Tibial artery (tissue), 4 donors: Measurements from ENCODE around the gene CCDC171.

Source experiments
- DNase-seq, 2 donors: peaks; one replicate each; pipeline ENCODE4 v3.0.0-alpha.2; 2019
- H3K27ac ChIP-seq, 2 donors: fragments of 200-600 bp; sonication (generic) in 1 of 2; 1 replicate in 1 of 2; 2 replicates in 1 of 2; pipeline ENCODE4 v1.5.1; 2018 to 2019; ENCODE audit warnings: mild to moderate bottlenecking in 1 of 2
- H3K27me3 ChIP-seq, 2 donors: fragments of 200-600 bp; sonication (generic) in 1 of 2; one replicate each; pipeline versions ENCODE4 v1.5.1 to v1.6.0; 2016 to 2019
- H3K36me3 ChIP-seq, 3 donors: fragments of 200-600 bp; sonication (generic) in 2 of 3; one replicate each; pipeline ENCODE4 v1.5.1; 2016 to 2019; ENCODE audit warnings: mild to moderate bottlenecking in 2 of 3
- H3K4me1 ChIP-seq, 4 donors: fragments of 200-600 bp; sonication (generic) in 2 of 4; 1 replicate in 3 of 4; 2 replicates in 1 of 4; pipeline ENCODE4 v1.5.1; 2016 to 2019
- H3K4me3 ChIP-seq, 2 donors: fragments of 200-600 bp; sonication (generic) in 1 of 2; 1 replicate in 1 of 2; 2 replicates in 1 of 2; pipeline ENCODE4 v1.5.1; 2018 to 2019; ENCODE audit warnings: mild to moderate bottlenecking in 2 of 2
- H3K9me3 ChIP-seq, 3 donors: fragments of 200-600 bp; sonication (generic) in 1 of 3; one replicate each; pipeline ENCODE4 v1.5.1; 2016 to 2019
- CTCF ChIP-seq, 2 experiments: fragments of 200-600 bp in 1 of 2; fragments of 450-650 bp in 1 of 2; IDR thresholded peaks; one replicate each; pipeline ENCODE4 v1.5.1; 2017 to 2019; ENCODE audit warnings: antibody characterized with exemption in 2 of 2, mild to moderate bottlenecking in 1 of 2, moderate library complexity in 1 of 2
- intact Hi-C: fragments of 100-400 bp; cut with DNase I; formaldehyde crosslinking; loops from one replicate; pipeline ENCODE4 v1.15.0; 2023; ENCODE audit warnings: low total_unique reads

The CCDC171 gene

GRCh38 chr9:15722888-15723287 lies 170.0 kb downstream of the CCDC171 start:
- Histone ChIP-seq H3K9me3 (no peaks in the 10 kb centered on the region), H3K4me3 (no peak overlapping the region), H3K4me1 (no peaks in the 10 kb centered on the region), H3K27ac (no peak overlapping the region), H3K36me3 (no peaks in the 10 kb centered on the region), H3K27me3 (no peaks in the 10 kb centered on the region)
- intact Hi-C loops = no loop called here
- no peak for DNase-seq
- no peak for TF ChIP-seq CTCF (IDR thresholded peaks at IDR 0.05)

GRCh38 chr9:15724016-15724415 lies 171.2 kb downstream of the CCDC171 start:
- H3K27ac ChIP-seq = no peak overlapping the region
- H3K9me3 ChIP-seq = no peaks in the 10 kb centered on the region
- TF ChIP-seq CTCF (IDR thresholded peaks at IDR 0.05) = no peak
- H3K36me3 ChIP-seq = no peaks in the 10 kb centered on the region
- no peaks in the 10 kb centered on the region for H3K27me3 ChIP-seq
- no peaks in the 10 kb centered on the region for H3K4me1 ChIP-seq
- no peak overlapping the region for H3K4me3 ChIP-seq
- DNase-seq = no peak
- intact Hi-C loops = no loop called here

- Histone ChIP-seq H3K27me3 (no peaks in the 10 kb centered on the region), H3K27ac (no peak overlapping the region), H3K9me3 (no peaks in the 10 kb centered on the region), H3K4me1 (no peaks in the 10 kb centered on the region), H3K4me3 (no peak overlapping the region), H3K36me3 (no peaks in the 10 kb centered on the region)
- DNase-seq = no peak
- intact Hi-C loops = no loop called here
- TF ChIP-seq CTCF (IDR thresholded peaks at IDR 0.05) = no peak
These were observed 171.8 kb downstream of the CCDC171 start for GRCh38 chr9:15724612-15725011.

- Histone ChIP-seq H3K27me3 (no peaks in the 10 kb centered on the region), H3K4me3 (no peak overlapping the region), H3K4me1 (no peaks in the 10 kb centered on the region), H3K27ac (no peak overlapping the region), H3K9me3 (no peaks in the 10 kb centered on the region), H3K36me3 (no peaks in the 10 kb centered on the region)
- DNase-seq = no peak
- intact Hi-C loops = no loop called here
- TF ChIP-seq CTCF (IDR thresholded peaks at IDR 0.05) = no peak
These were observed 173.1 kb downstream of the CCDC171 start for GRCh38 chr9:15725953-15726352.

GRCh38 chr9:15729507-15729906 lies 176.7 kb downstream of the CCDC171 start:
- TF ChIP-seq CTCF (IDR thresholded peaks at IDR 0.05) = no peak
- no peaks in the 10 kb centered on the region for H3K27me3 ChIP-seq
- intact Hi-C loops = no loop called here
- no peak overlapping the region for H3K27ac ChIP-seq
- H3K4me3 ChIP-seq = no peak overlapping the region
- H3K4me1 ChIP-seq = no peaks in the 10 kb centered on the region
- DNase-seq = no peak
- H3K9me3 ChIP-seq = no peaks in the 10 kb centered on the region
- H3K36me3 ChIP-seq = no peaks in the 10 kb centered on the region
